ENCODE data around the gene RNF125. TPM values are rescaled to one million over a fixed set of nuclear protein-coding genes. Genes with fewer than 3 reads are reported as not detected.

RNF125 gene
- total and polyA plus RNA-seq, 9 of the 15 experiments (the other 6 are each of a cell fraction or from before 2014, with no cell fraction given) = 0.01 to 0.29 (median 0.07) TPM; not detected in 1

GRCh38 chr18:32040936-32041335 is 22.3 kb downstream of the RNF125 start:
- Histone ChIP-seq H3K4me2 (ENCODE audit: insufficient read depth, low read length) (no peak overlapping the region), H2AFZ (ENCODE audit: low read depth, low read length) (no peak overlapping the region), H3K36me3 (ENCODE audit: control insufficient read depth, insufficient read depth, low read length) (no peaks in the 10 kb centered on the region), H3K4me1 (replicated peaks in 1 of 2; ENCODE audit: control insufficient read depth in 2 of 2, insufficient read depth in 2 of 2, low read length in 2 of 2) (no peaks in the 10 kb centered on the region), H3K9me1 (ENCODE audit: control insufficient read depth, insufficient read depth, low read length) (no peaks in the 10 kb centered on the region), H3K9me3 (replicated peaks; ENCODE audit: control insufficient read depth, insufficient read depth, low read depth, low read length) (no peaks in the 10 kb centered on the region), H3K4me3 (no peak overlapping the region), H3K9ac (ENCODE audit: insufficient read depth in 1 of 2, low read depth in 2 of 2, low read length in 2 of 2) (no peak overlapping the region), H3K27ac (ENCODE audit: extremely low read depth, low read depth, low read length) (no peak overlapping the region), H3K27me3 (ENCODE audit: control insufficient read depth in 2 of 2, insufficient read depth in 2 of 2, low read length in 2 of 2) (peaks cover 4 to 8% of the 10 kb centered on the region in 2 experiments; a peak in 4 of 5 replicates), H3K79me2 (ENCODE audit: control insufficient read depth, insufficient read depth, low read length) (no peaks in the 10 kb centered on the region), H4K20me1 (replicated peaks; ENCODE audit: control insufficient read depth, insufficient read depth, low read length) (no peaks in the 10 kb centered on the region)
- WGBS (ENCODE audit: insufficient coverage, low coverage, missing lambda C conversion rate) = 3% methylated on average over 3 of the region's 3 CpGs
- no peak for FAIRE-seq
- DNase-seq (ENCODE audit: extremely low read depth in 1 of 4, low spot score in 3 of 4) = no peak
- ATAC-seq = no peak
- intact Hi-C loops (cut with micrococcal nuclease) = no loop called here
- ChIA-PET POLR2A (no interaction called here), CTCF (ENCODE audit: low intra/inter-chr PET ratio) (no interaction called here)
- in situ Hi-C loops (cut with MboI) = no loop called here
- BruUV-seq (replicated peaks) = no TSS peak
- TF ChIP-seq SMAD2 (IDR thresholded peaks at IDR 0.05; ENCODE audit: low read depth, low read length) = no peak
- no peak for TF ChIP-seq MAZ (CRISPR knock-in tag; conservative IDR thresholded peaks at IDR 0.05 in 1 of 2, IDR thresholded peaks at IDR 0.05 in 1 of 2)
- no peak for TF ChIP-seq ETV1 (tag; conservative IDR thresholded peaks at IDR 0.05; ENCODE audit: low read depth)
- no peak for TF ChIP-seq SPI1 (IDR thresholded peaks at IDR 0.05; ENCODE audit: borderline replicate concordance, low read depth, low read length)
- no peak for TF ChIP-seq ZMIZ1 (IDR thresholded peaks at IDR 0.05; ENCODE audit: low read depth in 2 of 2, low read length in 2 of 2)
- no peak for TF ChIP-seq ATF6 (CRISPR knock-in tag; IDR thresholded peaks at IDR 0.05)
- no peak for TF ChIP-seq ELK1 (CRISPR knock-in tag; IDR thresholded peaks at IDR 0.05)
- no peak for TF ChIP-seq ZNF780A (CRISPR knock-in tag; IDR thresholded peaks at IDR 0.05)
- no peak for TF ChIP-seq SIN3B (IDR thresholded peaks at IDR 0.05; ENCODE audit: low read depth)
- no peak for TF ChIP-seq HDGF (IDR thresholded peaks at IDR 0.05)
- no peak for TF ChIP-seq TCF7L2 (IDR thresholded peaks at IDR 0.05; ENCODE audit: low read depth, low read length)
- no peak for TF ChIP-seq PHF21A (IDR thresholded peaks at IDR 0.05; ENCODE audit: borderline replicate concordance, low read depth)
- TF ChIP-seq HOMEZ (CRISPR knock-in tag; IDR thresholded peaks at IDR 0.05) = no peak
- no peak for TF ChIP-seq POLR3A (IDR thresholded peaks at IDR 0.05; ENCODE audit: borderline replicate concordance, extremely low read depth, insufficient read depth, insufficient read length)
- TF ChIP-seq PTTG1 (tag; IDR thresholded peaks at IDR 0.05; ENCODE audit: low read depth) = no peak
